ENCODE results near the gene MAPK8IP1. TPM values are rescaled to one million over a fixed set of nuclear protein-coding genes. Genes with fewer than 3 reads are reported as not detected.

Gene MAPK8IP1
- total and polyA plus RNA-seq, 2 donors (not counting 1 experiment from before 2014, with no cell fraction given): 2.1 to 4.0 TPM

GRCh38 chr11:45942381-45942780 lies 56.9 kb downstream of the MAPK8IP1 start:
- TF ChIP-seq CTCF (IDR thresholded peaks at IDR 0.05) (no peak), EZH2 (IDR thresholded peaks at IDR 0.05; ENCODE audit: borderline replicate concordance, insufficient read depth, low read depth, low read length, poor library complexity, severe bottlenecking) (no peak)
- Histone ChIP-seq H3K79me2 (ENCODE audit: control insufficient read depth, insufficient read depth, low read length) (peaks cover 8% of the 10 kb centered on the region), H3K9ac (ENCODE audit: low read length) (no peak overlapping the region), H3K4me2 (replicated peaks; ENCODE audit: low read depth, low read length, poor library complexity, severe bottlenecking) (no peak overlapping the region), H2AFZ (ENCODE audit: insufficient read depth, low read depth, low read length, poor library complexity, severe bottlenecking) (no peak overlapping the region), H3K27ac (ENCODE audit: low read length in 2 of 2) (peak overlapping the region in 1 of 2 donors; percentile 12), H3K4me1 (ENCODE audit: control insufficient read depth in 2 of 2, insufficient read depth in 2 of 2, low read length in 2 of 2) (peaks cover 19 to 22% of the 10 kb centered on the region in 2 donors), H4K20me1 (ENCODE audit: control insufficient read depth, insufficient read depth, low read length, poor library complexity, severe bottlenecking) (no peaks in the 10 kb centered on the region), H3K9me3 (ENCODE audit: control extremely low read depth in 1 of 3, control insufficient read depth in 2 of 3, insufficient read depth in 1 of 3, low read length in 2 of 3) (no peaks in the 10 kb centered on the region), H3K36me3 (replicated peaks in 1 of 2; ENCODE audit: control extremely low read depth in 1 of 2, control insufficient read depth in 1 of 2, extremely low read depth in 1 of 2, insufficient read depth in 2 of 2, low read length in 1 of 2) (peaks cover 2 to 25% of the 10 kb centered on the region in 2 experiments), H3K27me3 (replicated peaks in 1 of 4; ENCODE audit: control extremely low read depth in 1 of 4, control insufficient read depth in 3 of 4, insufficient read depth in 4 of 4, low read length in 3 of 4) (no peaks in the 10 kb centered on the region), H3K4me3 (ENCODE audit: control extremely low read depth in 1 of 5, extremely low read depth in 1 of 5, insufficient read depth in 1 of 5, low read depth in 2 of 5, low read length in 4 of 5) (no peak overlapping the region)
- no peak for ATAC-seq (ENCODE audit: low read depth)
- no peaks in the 10 kb centered on the region for H3K9me3 Mint-ChIP-seq (ENCODE audit: insufficient read depth)
- WGBS (ENCODE audit: insufficient coverage): 100% methylated on average over 1 of the region's 4 CpGs
- intact Hi-C loops (cut with micrococcal nuclease): no loop called here
- no peak overlapping the region for H3K27ac Mint-ChIP-seq
- no peak overlapping the region for H3K4me3 Mint-ChIP-seq
- ChIA-PET POLR2A (no interaction called here), CTCF (interaction anchor here (1.4 to 5.8 kb wide), 5 partner anchors 10 to 70 kb away, joined by 3 to 36 read pairs (median 8); no protein-coding TSS in a partner anchor)
- no peaks in the 10 kb centered on the region for H3K27me3 Mint-ChIP-seq
- no peak for DNase-seq
- H3K4me1 Mint-ChIP-seq: peaks cover 30% of the 10 kb centered on the region

- no peaks in the 10 kb centered on the region for H3K4me1 ChIP-seq (ENCODE audit: control insufficient read depth in 2 of 2, insufficient read depth in 2 of 2, low read length in 2 of 2)
- H3K36me3 ChIP-seq (replicated peaks in 1 of 2; ENCODE audit: control extremely low read depth in 1 of 2, control insufficient read depth in 1 of 2, extremely low read depth in 1 of 2, insufficient read depth in 2 of 2, low read length in 1 of 2): peaks cover 21 to 48% of the 10 kb centered on the region in 2 experiments
- no peak overlapping the region for H3K27ac Mint-ChIP-seq
- no peak for ATAC-seq (ENCODE audit: low read depth)
- H3K27me3 Mint-ChIP-seq: no peaks in the 10 kb centered on the region
- H3K4me2 ChIP-seq (replicated peaks; ENCODE audit: low read depth, low read length, poor library complexity, severe bottlenecking): no peak overlapping the region
- H2AFZ ChIP-seq (ENCODE audit: insufficient read depth, low read depth, low read length, poor library complexity, severe bottlenecking): no peak overlapping the region
- H3K27me3 ChIP-seq (replicated peaks in 1 of 4; ENCODE audit: control extremely low read depth in 1 of 4, control insufficient read depth in 3 of 4, insufficient read depth in 4 of 4, low read length in 3 of 4): no peaks in the 10 kb centered on the region
- no peak overlapping the region for H3K27ac ChIP-seq (ENCODE audit: low read length in 2 of 2)
- H4K20me1 ChIP-seq (ENCODE audit: control insufficient read depth, insufficient read depth, low read length, poor library complexity, severe bottlenecking): no peaks in the 10 kb centered on the region
- TF ChIP-seq EZH2 (IDR thresholded peaks at IDR 0.05; ENCODE audit: borderline replicate concordance, insufficient read depth, low read depth, low read length, poor library complexity, severe bottlenecking) (no peak), CTCF (IDR thresholded peaks at IDR 0.05) (no peak)
- 100% methylated on average over 3 of the region's 3 CpGs for WGBS (ENCODE audit: insufficient coverage)
- H3K4me3 ChIP-seq (ENCODE audit: control extremely low read depth in 1 of 5, extremely low read depth in 1 of 5, insufficient read depth in 1 of 5, low read depth in 2 of 5, low read length in 4 of 5): no peak overlapping the region
- H3K4me3 Mint-ChIP-seq: no peak overlapping the region
- no peaks in the 10 kb centered on the region for H3K9me3 Mint-ChIP-seq (ENCODE audit: insufficient read depth)
- no peak overlapping the region for H3K9ac ChIP-seq (ENCODE audit: low read length)
- no peaks in the 10 kb centered on the region for H3K9me3 ChIP-seq (ENCODE audit: control extremely low read depth in 1 of 3, control insufficient read depth in 2 of 3, insufficient read depth in 1 of 3, low read length in 2 of 3)
- ChIA-PET POLR2A (no interaction called here), CTCF (interaction anchor here (5.9 kb wide), 1 partner anchor 19 kb away, joined by 43 read pairs; no protein-coding TSS in a partner anchor)
- intact Hi-C loops (cut with micrococcal nuclease): no loop called here
- DNase-seq: no peak
- peaks cover 6% of the 10 kb centered on the region for H3K4me1 Mint-ChIP-seq
- H3K79me2 ChIP-seq (ENCODE audit: control insufficient read depth, insufficient read depth, low read length): no peaks in the 10 kb centered on the region
These were observed 60.0 kb downstream of the MAPK8IP1 start for GRCh38 chr11:45945397-45945999.

Measured in B cell (primary cell).